PC-3 (cell line): ENCODE data around the gene COMT. TPM values are rescaled to one million over a fixed set of nuclear protein-coding genes. Genes with fewer than 3 reads are reported as not detected.
A peak's percentile ranks its signal among the peaks of the same experiment; 100 is the strongest.

ENCODE experiments used
- ATAC-seq: fragments of 200-7000 bp; cut with Tn5 transposase; 2 replicates; pipeline ENCODE4 v1.9.1; 2020; ENCODE audit warnings: mild to moderate bottlenecking, moderate library complexity
- BruUV-seq: library from RNA; stranded (reverse); fragments of 400-500 nt; replicated peaks from 2 replicates; lab custom pipeline; 2021; lab: Mats Ljungman, UMichigan
- CTCF ChIA-PET: fragments of 300-600 bp; sonication (Branson Sonifier 250); formaldehyde crosslinking; loops from one replicate; lab custom pipeline; 2022; ENCODE audit warnings: antibody characterized with exemption; lab: Charles Lee
- POLR2A ChIA-PET: fragments of 300-600 bp; sonication (Branson Sonifier 250); formaldehyde crosslinking; loops from one replicate; lab custom pipeline; 2022; ENCODE audit warnings: antibody characterized with exemption; ENCODE audit not compliant: unreplicated experiment; lab: Charles Lee
- DNase-seq: peaks from one replicate; pipeline ENCODE4 v3.0.0-alpha.2; 2015
- H2AFZ ChIP-seq: fragments of 300-600 bp; sonication (generic); 2 replicates; pipeline ENCODE4 v1.6.0; 2016; ENCODE audit warnings: antibody characterized with exemption, low read length
- H3F3A ChIP-seq: fragments of 300-600 bp; sonication (generic); one replicate; pipeline ENCODE4 v1.6.0; 2017; ENCODE audit warnings: antibody characterized with exemption, low read length, control low read depth, mild to moderate bottlenecking; ENCODE audit not compliant: unreplicated experiment
- H3K27ac ChIP-seq: fragments of 300-600 bp; sonication (generic); 2 replicates; pipeline ENCODE4 v1.5.1; 2016; ENCODE audit warnings: mild to moderate bottlenecking, low read length
- H3K27me3 ChIP-seq: fragments of 300-600 bp; sonication (generic); 2 replicates; pipeline ENCODE4 v1.6.1; 2016; ENCODE audit warnings: low read length, mixed read lengths
- H3K36me3 ChIP-seq: fragments of 300-600 bp; sonication (generic); 2 replicates; pipeline ENCODE4 v1.6.1; 2016; ENCODE audit warnings: low read depth, mixed run types, low read length, mixed read lengths
- H3K4me1 ChIP-seq: fragments of 300-600 bp; sonication (generic); 2 replicates; pipeline ENCODE4 v1.5.1; 2016; ENCODE audit warnings: low read length; ENCODE audit not compliant: insufficient read depth
- H3K4me2 ChIP-seq: fragments of 300-600 bp; sonication (generic); 2 replicates; pipeline ENCODE4 v1.6.0; 2016; ENCODE audit warnings: low read length
- H3K4me3 ChIP-seq: fragments of 300-600 bp; sonication (generic); 2 replicates; pipeline ENCODE4 v1.5.1; 2016; ENCODE audit warnings: mild to moderate bottlenecking, low read length, mixed read lengths
- H3K79me2 ChIP-seq: fragments of 300-600 bp; sonication (generic); 2 replicates; pipeline ENCODE4 v1.6.1; 2017; ENCODE audit warnings: low read length, mixed read lengths
- H3K9ac ChIP-seq: fragments of 300-600 bp; sonication (generic); 2 replicates; pipeline ENCODE4 v1.6.0; 2016; ENCODE audit warnings: mild to moderate bottlenecking, low read length
- H3K9me2 ChIP-seq: fragments of 300-600 bp; sonication (generic); replicated peaks from 2 replicates; pipeline ENCODE4 v1.6.1; 2016; ENCODE audit warnings: mixed run types, low read length, mixed read lengths
- H3K9me3 ChIP-seq: fragments of 300-600 bp; sonication (generic); 2 replicates; pipeline ENCODE4 v1.6.1; 2016; ENCODE audit warnings: low read length, mixed read lengths
- H4K20me1 ChIP-seq: fragments of 300-600 bp; sonication (generic); 2 replicates; pipeline ENCODE4 v1.6.1; 2016; ENCODE audit warnings: low read length, mixed read lengths
- CTCF ChIP-seq: fragments of 300-600 bp; sonication (generic); conservative IDR thresholded peaks from 2 replicates; pipeline ENCODE4 v1.5.1; 2017; ENCODE audit warnings: antibody characterized with exemption, low read depth, mild to moderate bottlenecking, low read length
- EZH2 ChIP-seq: fragments of 300-600 bp; sonication (generic); IDR thresholded peaks from one replicate; pipeline ENCODE4 v1.6.1; 2017; ENCODE audit warnings: antibody characterized with exemption, mild to moderate bottlenecking, low read length; ENCODE audit not compliant: unreplicated experiment
- EZH2phosphoT487 ChIP-seq: fragments of 300-600 bp; sonication (generic); IDR thresholded peaks from 2 replicates; pipeline ENCODE4 v1.6.1; 2018; ENCODE audit warnings: mild to moderate bottlenecking, antibody characterized with exemption, low read length, borderline replicate concordance
- intact Hi-C: fragments of 100-400 bp; cut with micrococcal nuclease; formaldehyde crosslinking; loops from 2 replicates; pipeline ENCODE4 v1.9.0; 2023
- total RNA-seq: library from RNA; depleted of rRNA; stranded (reverse); fragments of >200 nt; gene quantifications from 2 replicates; pipeline ENCODE4 v1.2.3, GENCODE V29; 2014

COMT gene
- total RNA-seq, 1 experiment from 2014 or later: 204 TPM

- ATAC-seq: peak; percentile 86
- peak overlapping the region; percentile 83 for H3K27ac ChIP-seq
Measured at GRCh38 chr22:19962909-19963806, 21.6 kb downstream of the COMT start.

GRCh38 chr22:19963863-19964642, 22.5 kb downstream of the COMT start:
- peak overlapping the region; percentile 78 for H3K9ac ChIP-seq
- no peaks in the 10 kb centered on the region for H3F3A ChIP-seq
- H3K4me3 ChIP-seq: peak overlapping the region; percentile 67
- H3K27me3 ChIP-seq: no peaks in the 10 kb centered on the region
- peak overlapping the region; percentile 83 for H3K27ac ChIP-seq
- H3K4me2 ChIP-seq: peak overlapping the region; percentile 92
- no peaks in the 10 kb centered on the region for H3K9me2 ChIP-seq
- intact Hi-C loops: loop anchor here (2.0 kb wide), 1 partner anchor 51 kb away; no protein-coding TSS in a partner anchor
- no peak overlapping the region for H2AFZ ChIP-seq
- DNase-seq: no peak
- H4K20me1 ChIP-seq: no peaks in the 10 kb centered on the region
- TF ChIP-seq CTCF (no peak), EZH2phosphoT487 (no peak), EZH2 (no peak)
- no peaks in the 10 kb centered on the region; the same call in 1 of the 2 replicates for H3K36me3 ChIP-seq
- CTCF ChIA-PET: interaction anchor here (0.6 kb wide), 1 partner anchor 11 kb away, joined by 5 read pairs; no protein-coding TSS in a partner anchor
- peaks cover 21% of the 10 kb centered on the region for H3K4me1 ChIP-seq
- no peaks in the 10 kb centered on the region for H3K9me3 ChIP-seq
- no peak for ATAC-seq
- POLR2A ChIA-PET: no interaction called here
- peaks cover 10% of the 10 kb centered on the region for H3K79me2 ChIP-seq
- no TSS peak for BruUV-seq

More at GRCh38 chr22:19962909-19963806, 21.6 kb downstream of the COMT start:
- intact Hi-C loops: loop anchor here (2.0 kb wide), 1 partner anchor 52 kb away; no protein-coding TSS in a partner anchor
- Histone ChIP-seq H3K36me3 (no peaks in the 10 kb centered on the region; the same call in 1 of the 2 replicates), H3K9me2 (no peaks in the 10 kb centered on the region), H3K27me3 (no peaks in the 10 kb centered on the region), H3K9me3 (no peaks in the 10 kb centered on the region), H3K4me1 (peaks cover 21% of the 10 kb centered on the region), H4K20me1 (no peaks in the 10 kb centered on the region), H3K4me3 (peak overlapping the region; percentile 67), H3K9ac (peak overlapping the region; percentile 78), H3K4me2 (peak overlapping the region; percentile 92), H3K79me2 (peaks cover 10% of the 10 kb centered on the region), H2AFZ (no peak overlapping the region), H3F3A (no peaks in the 10 kb centered on the region)
- ChIA-PET POLR2A (interaction anchor here (0.6 kb wide), 1 partner anchor 21 kb away, joined by 7 read pairs; no protein-coding TSS in a partner anchor), CTCF (interaction anchor here (0.6 kb wide), 4 partner anchors 9 to 170 kb away, joined by 3 to 9 read pairs (median 5); no protein-coding TSS in a partner anchor)
- TF ChIP-seq EZH2phosphoT487 (no peak), CTCF (no peak), EZH2 (no peak)
- peak; percentile 92 for DNase-seq
- TSS peak; percentile 16 for BruUV-seq
